Neural crest cell (in vitro differentiated cells): ENCODE measurements around the gene MSL1. TPM values are rescaled to one million over a fixed set of nuclear protein-coding genes. Genes with fewer than 3 reads are reported as not detected.
A peak's percentile ranks its signal among the peaks of the same experiment; 100 is the strongest.

Source experiments
- DNase-seq: peaks from one replicate; pipeline ENCODE4 v3.0.0; 2021; ENCODE audit warnings: low read depth, mixed read lengths, low spot score
- H3K27ac Mint-ChIP-seq: one replicate; pipeline ENCODE4 v1.8.0; 2021; ENCODE audit warnings: mild to moderate bottlenecking, mixed read lengths; ENCODE audit not compliant: unreplicated experiment
- H3K27me3 Mint-ChIP-seq: 2 replicates; pipeline ENCODE4 v1.8.0; 2021; ENCODE audit warnings: low read depth, mild to moderate bottlenecking, mixed read lengths
- H3K36me3 Mint-ChIP-seq: 2 replicates; pipeline ENCODE4 v1.8.0; 2021; ENCODE audit warnings: low read depth, mild to moderate bottlenecking, mixed read lengths
- H3K4me1 Mint-ChIP-seq: 2 replicates; pipeline ENCODE4 v1.8.0; 2021; ENCODE audit warnings: mixed read lengths
- H3K4me3 Mint-ChIP-seq: one replicate; pipeline ENCODE4 v1.8.0; 2021; ENCODE audit warnings: mild to moderate bottlenecking, mixed read lengths
- H3K9me3 Mint-ChIP-seq: 2 replicates; pipeline ENCODE4 v1.8.0; 2021; ENCODE audit warnings: mixed read lengths
- CTCF ChIP-seq: fragments of 200-600 bp; sonication (generic); conservative IDR thresholded peaks from 2 replicates; pipeline ENCODE4 v1.5.0; 2021; ENCODE audit warnings: antibody characterized with exemption, mild to moderate bottlenecking
- total RNA-seq: library from RNA; stranded (reverse); gene quantifications from 2 replicates; pipeline ENCODE4 v1.2.1, GENCODE V29; 2021

MSL1 gene
- total RNA-seq, 1 donor from 2014 or later = 147 TPM

- Mint-ChIP-seq H3K9me3 (no peaks in the 10 kb centered on the region), H3K4me1 (peaks cover 32% of the 10 kb centered on the region), H3K27me3 (no peaks in the 10 kb centered on the region), H3K36me3 (peaks cover 15% of the 10 kb centered on the region), H3K4me3 (peak overlapping the region; percentile 93), H3K27ac (peak overlapping the region; percentile 1)
- no peak for DNase-seq
- no peak for TF ChIP-seq CTCF
Measured at GRCh38 chr17:40124279-40125141, 2.7 kb downstream of the MSL1 start.

- DNase-seq = no peak
- peak overlapping the region; percentile 33 for H3K4me3 Mint-ChIP-seq
- no peaks in the 10 kb centered on the region for H3K27me3 Mint-ChIP-seq
- H3K4me1 Mint-ChIP-seq = peaks cover 11% of the 10 kb centered on the region
- H3K27ac Mint-ChIP-seq = no peak overlapping the region
- H3K9me3 Mint-ChIP-seq = no peaks in the 10 kb centered on the region
- H3K36me3 Mint-ChIP-seq = peaks cover 42% of the 10 kb centered on the region
- peak; percentile 31 for TF ChIP-seq CTCF
Measured at GRCh38 chr17:40129498-40129897, 7.7 kb downstream of the MSL1 start.

GRCh38 chr17:40130352-40131042, 8.7 kb downstream of the MSL1 start:
- H3K36me3 Mint-ChIP-seq = peaks cover 45% of the 10 kb centered on the region
- no peak for DNase-seq
- no peak for TF ChIP-seq CTCF
- H3K4me1 Mint-ChIP-seq = peaks cover 3% of the 10 kb centered on the region
- no peaks in the 10 kb centered on the region for H3K9me3 Mint-ChIP-seq
- peak overlapping the region; percentile 57 for H3K27ac Mint-ChIP-seq
- H3K4me3 Mint-ChIP-seq = peak overlapping the region; percentile 64
- no peaks in the 10 kb centered on the region for H3K27me3 Mint-ChIP-seq

DNA sequence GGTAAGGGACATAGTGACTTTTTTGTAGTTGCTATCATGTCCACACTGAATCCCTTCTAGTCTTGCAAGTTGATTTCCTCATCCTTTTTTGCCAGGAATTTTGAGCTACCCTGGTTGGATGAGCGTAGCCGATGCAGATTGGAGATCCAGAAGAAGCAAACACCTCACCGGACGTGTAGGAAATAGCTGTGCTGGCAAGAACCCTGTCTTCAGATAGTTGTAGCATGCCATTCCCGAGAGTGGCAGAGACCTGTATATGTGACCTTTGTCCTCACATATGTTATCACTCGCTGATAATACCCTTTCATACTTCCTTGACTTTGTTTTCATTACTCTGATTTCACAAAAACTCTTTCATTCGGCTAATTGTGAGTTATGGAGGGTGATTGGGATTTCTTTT, 12.4 kb downstream of the MSL1 start:
- Mint-ChIP-seq H3K9me3 (no peaks in the 10 kb centered on the region), H3K4me3 (peak overlapping the region; percentile 64), H3K27me3 (no peaks in the 10 kb centered on the region), H3K36me3 (peaks cover 41% of the 10 kb centered on the region), H3K27ac (no peak overlapping the region), H3K4me1 (peaks cover 4% of the 10 kb centered on the region)
- DNase-seq = no peak
- no peak for TF ChIP-seq CTCF

DNA sequence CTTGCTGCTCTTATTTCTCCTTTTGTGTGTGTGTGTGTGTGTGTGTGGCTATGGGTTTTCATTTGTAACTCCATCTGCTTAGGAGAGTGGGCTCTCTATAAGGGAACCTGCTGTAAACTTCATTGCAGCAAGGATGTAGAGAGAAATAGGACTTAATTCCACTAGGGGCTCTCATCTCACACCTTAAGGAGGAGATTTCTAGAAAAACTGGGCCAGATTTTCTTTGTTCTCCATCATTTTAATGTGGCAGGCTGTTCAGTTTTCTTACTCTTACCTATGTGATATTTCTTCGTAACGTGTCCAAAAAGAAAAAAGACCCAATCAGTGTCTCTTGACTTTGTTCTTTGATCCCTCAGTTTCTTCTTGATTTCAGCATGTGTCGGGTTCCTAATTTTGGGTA, 14.0 kb downstream of the MSL1 start:
- no peak for TF ChIP-seq CTCF
- Mint-ChIP-seq H3K36me3 (peaks cover 29% of the 10 kb centered on the region), H3K4me1 (peaks cover 16% of the 10 kb centered on the region), H3K4me3 (no peak overlapping the region), H3K27ac (no peak overlapping the region), H3K9me3 (no peaks in the 10 kb centered on the region), H3K27me3 (peaks cover 8% of the 10 kb centered on the region)
- DNase-seq = no peak
